GM12865 (cell line): ENCODE measurements around the gene LMNB1.

Source experiments
- DNase-seq: peaks from one replicate; pipeline ENCODE4 v3.0.0; 2010; ENCODE audit warnings: low read depth
- H3K4me3 ChIP-seq: 2 replicates; pipeline ENCODE4 v1.5.1; 2011; ENCODE audit warnings: mild to moderate bottlenecking, low read depth, low read length, control low read depth
- CTCF ChIP-seq: IDR thresholded peaks from 2 replicates; pipeline ENCODE4 v1.5.1; 2011; ENCODE audit warnings: low read length, control low read depth, low read depth, inconsistent platforms; ENCODE audit not compliant: insufficient read depth; ENCODE audit errors: missing control alignments

Gene LMNB1

GRCh38 chr5:126857472-126858410 is 80.8 kb downstream of the LMNB1 start:
- H3K4me3 ChIP-seq = no peak overlapping the region
- TF ChIP-seq CTCF = no peak
- DNase-seq = no peak

DNA sequence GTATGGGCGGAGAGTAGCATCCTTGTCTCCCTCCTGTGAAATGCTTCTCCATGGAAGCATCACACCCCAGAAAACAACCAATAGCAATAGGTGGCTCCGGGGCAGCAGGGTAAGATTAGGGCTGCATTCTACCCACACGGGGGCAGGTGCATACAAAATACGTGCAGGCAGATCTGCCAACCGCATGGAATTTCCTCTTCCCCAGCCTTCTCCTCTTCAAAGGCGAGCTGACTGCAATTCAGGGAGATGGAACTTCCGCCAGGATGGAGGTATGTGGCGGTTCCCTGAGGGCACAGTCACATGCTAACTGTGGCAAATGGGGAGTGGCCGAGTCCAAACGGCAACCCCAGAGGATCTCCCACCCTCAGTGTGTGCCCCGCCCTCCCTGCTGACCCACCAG is 81.5 kb downstream of the LMNB1 start:
- no peak for DNase-seq
- TF ChIP-seq CTCF = no peak
- no peak overlapping the region for H3K4me3 ChIP-seq

DNA sequence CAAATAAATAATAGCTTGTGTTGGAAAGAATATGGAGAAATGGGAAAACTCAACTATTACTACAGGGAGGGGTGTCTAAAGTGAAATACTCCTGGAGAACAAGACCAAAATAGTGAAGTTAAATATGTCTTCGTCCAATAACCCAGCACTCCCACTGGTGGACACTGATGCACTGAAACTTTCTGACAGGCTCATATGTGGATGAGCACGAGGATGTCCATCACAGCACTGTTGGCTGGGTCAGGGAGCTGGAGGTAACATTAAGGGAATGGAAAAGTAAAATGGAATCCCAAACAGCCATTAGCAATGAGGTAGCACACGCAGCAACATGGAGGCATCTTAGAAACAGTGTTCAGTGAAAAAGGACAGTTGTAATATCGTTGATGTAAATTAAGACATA is 86.5 kb downstream of the LMNB1 start:
- H3K4me3 ChIP-seq = no peak overlapping the region
- no peak for TF ChIP-seq CTCF
- DNase-seq = no peak

DNA sequence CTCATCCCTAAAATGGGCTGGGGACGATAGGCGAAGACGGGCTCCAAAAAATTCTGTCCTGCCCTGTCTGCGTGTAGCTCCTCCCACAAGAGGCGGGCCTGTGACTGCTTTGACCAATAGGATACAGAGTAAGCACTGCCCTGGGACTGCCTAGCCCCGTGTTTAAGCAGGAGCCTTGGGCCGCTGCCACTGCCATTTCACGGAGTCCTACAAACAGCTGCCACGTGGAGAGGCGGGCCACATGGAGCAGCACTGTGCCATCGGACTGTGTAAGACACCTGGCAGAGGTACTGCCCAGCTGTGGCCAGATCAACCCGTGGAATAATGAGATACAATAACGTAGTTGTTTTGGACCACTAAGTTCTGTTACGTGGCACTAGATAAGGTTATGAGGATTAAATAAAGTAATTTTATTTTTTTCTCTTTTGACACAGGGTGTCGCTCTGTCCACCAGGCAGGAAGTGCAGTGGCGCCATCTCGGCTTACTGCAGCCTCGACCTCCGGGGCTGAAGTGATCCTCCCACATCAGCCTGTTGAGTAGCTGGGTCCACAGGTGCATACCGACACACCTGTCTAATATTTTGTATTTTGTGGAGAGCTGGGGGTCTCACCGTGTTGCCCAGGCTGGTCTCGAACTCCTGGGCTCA is 87.2 kb downstream of the LMNB1 start:
- H3K4me3 ChIP-seq = no peak overlapping the region
- no peak for DNase-seq
- no peak for TF ChIP-seq CTCF

DNA sequence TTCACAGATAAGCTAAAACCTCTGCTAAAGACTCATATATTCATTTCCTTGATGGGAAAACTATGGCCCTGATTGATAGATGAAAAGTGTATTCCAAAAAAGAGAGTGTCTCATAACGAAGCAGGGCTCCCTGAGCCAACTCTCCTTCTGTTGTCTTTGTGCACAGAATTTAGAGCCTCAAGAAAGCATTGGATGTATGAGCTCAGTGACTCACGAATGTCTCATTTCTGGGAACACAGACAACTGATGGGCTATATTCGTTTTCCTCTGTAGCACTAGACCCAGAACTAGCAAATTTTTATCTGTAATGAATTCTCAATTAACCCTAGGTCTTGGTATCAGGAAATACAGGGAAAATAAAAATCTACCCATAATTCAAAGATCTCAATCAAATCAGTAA is 88.4 kb downstream of the LMNB1 start:
- no peak for TF ChIP-seq CTCF
- DNase-seq = no peak
- no peak overlapping the region for H3K4me3 ChIP-seq

DNA sequence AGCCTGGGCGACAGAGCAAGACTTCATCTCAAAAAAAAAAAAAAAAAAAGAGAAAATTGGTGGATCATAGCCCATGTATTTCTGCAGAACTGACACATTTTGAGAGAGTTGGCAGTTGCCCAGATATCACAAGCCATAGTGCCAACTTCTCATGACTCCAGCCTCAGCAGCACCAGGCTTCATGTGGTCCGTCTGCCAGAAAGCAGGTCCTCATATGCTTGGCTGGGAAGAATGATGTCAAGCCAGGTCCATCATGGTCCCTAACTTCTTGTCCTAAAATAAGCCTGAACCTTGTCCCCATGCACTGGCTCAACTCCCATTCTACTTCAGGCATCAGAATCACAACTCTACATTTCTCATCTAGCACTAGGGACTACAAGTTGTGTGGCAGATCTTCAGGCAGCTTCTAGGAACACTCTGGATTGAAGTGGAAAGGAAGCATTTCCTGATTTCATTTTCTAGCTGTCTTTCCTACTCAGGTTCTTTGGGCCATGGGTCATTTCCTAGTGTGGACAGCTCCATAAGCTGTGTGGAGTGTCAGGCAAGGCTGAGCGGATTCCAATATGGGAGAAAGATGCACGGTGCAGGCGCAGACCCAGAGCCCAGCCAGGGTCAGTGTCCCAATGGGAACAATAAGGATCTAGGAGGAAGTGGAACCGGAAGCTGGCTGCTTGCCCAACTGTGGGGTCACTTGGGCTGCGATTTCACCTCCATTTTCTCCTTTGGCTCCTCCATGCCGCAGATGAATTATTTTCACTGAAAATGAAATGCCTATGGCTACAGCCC is 90.1 kb downstream of the LMNB1 start:
- no peak overlapping the region for H3K4me3 ChIP-seq
- DNase-seq = no peak
- TF ChIP-seq CTCF = no peak
